IPS-NIHi7 (cell line): ENCODE measurements around the gene OR14J1.
"Not testable (repeated sequence)": the region's sequence is repeated elsewhere in the genome, so short reads cannot be mapped to it uniquely, and the experiment has no call there.

Experiments used
- DNase-seq: peaks from one replicate; pipeline ENCODE4 v3.0.0; 2012; ENCODE audit warnings: mixed read lengths; ENCODE audit errors: extremely low spot score

Gene OR14J1, protein sequence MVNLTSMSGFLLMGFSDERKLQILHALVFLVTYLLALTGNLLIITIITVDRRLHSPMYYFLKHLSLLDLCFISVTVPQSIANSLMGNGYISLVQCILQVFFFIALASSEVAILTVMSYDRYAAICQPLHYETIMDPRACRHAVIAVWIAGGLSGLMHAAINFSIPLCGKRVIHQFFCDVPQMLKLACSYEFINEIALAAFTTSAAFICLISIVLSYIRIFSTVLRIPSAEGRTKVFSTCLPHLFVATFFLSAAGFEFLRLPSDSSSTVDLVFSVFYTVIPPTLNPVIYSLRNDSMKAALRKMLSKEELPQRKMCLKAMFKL

DNA sequence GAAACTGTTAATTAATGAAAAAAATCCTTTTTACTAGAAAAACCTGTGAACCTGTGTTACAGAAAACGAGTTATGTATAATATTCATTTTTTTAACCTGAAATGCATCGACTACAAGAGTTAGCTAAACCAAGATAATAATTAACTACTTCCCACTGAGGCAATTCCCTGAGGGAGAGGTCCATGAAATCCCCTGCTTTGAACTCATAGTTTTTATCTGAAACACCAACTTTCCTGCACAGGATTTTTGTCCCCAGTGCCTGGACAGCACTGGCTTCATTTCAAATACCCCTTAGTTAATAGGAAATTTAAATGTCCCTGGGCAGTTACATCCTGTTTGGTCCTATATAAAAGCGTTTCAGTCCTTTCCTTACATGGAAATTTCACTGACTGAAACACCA, at the start of gene OR14J1:
OR14J1 (plus strand) TSS at position 386 of the 400 bp plus-strand sequence. CDS start 4,989 bp downstream, outside the sequence.
- no peak for DNase-seq

- no peak for DNase-seq
Observed at GRCh38 chr6:29251736-29252135, 49.8 kb upstream of the OR14J1 start.

GRCh38 chr6:29255530-29255929, 46.0 kb upstream of the OR14J1 start:
- no peak for DNase-seq

DNA sequence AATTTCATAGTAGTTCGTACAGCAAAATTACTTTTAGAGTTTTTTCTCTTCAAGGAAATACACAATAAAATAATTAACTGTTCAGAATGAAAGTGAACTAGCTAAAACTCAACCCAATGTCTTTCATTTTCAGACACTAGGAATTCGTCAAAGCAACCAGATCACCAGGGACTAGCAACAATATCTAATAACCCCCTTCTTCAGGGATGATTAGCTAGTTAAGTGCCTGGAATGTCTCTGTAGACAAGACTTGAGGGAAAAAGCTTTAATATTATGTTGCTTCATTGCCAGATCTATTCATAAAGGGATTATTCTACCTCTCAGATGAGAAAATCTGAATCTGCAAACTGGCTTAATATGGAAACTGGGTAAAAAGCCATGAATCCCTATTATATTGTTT, 41.8 kb upstream of the OR14J1 start:
- no peak for DNase-seq

GRCh38 chr6:29263001-29263400, 38.5 kb upstream of the OR14J1 start:
- DNase-seq, result no peak

- DNase-seq, result no peak
Observed at GRCh38 chr6:29294499-29294914, 7.0 kb upstream of the OR14J1 start.

DNA sequence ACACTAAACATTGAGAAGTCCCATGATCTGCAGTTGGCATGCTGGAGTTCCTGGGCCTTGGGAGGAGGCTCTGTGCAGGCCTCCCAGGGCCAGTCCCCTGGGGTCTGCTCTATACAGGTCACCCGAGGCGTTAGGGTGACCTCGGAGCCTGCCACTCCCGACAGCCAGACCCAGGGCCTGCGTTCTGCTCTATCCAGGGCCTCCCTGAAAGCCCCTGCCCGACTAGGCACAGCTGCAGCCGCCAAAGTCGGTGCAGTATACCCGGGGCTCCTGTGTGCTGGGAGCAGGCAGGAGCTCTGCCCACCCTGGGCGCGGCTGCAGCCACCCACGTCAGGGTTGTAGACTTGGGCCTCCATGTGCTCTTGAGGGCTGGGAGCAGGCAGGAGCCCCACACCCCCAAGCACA, 6.3 kb upstream of the OR14J1 start:
- DNase-seq, result no peak

- DNase-seq, result no peak
Observed at GRCh38 chr6:29295623-29296022, 5.9 kb upstream of the OR14J1 start.

GRCh38 chr6:29319931-29320330, 18.4 kb downstream of the OR14J1 start:
- no peak for DNase-seq

- DNase-seq, result not testable (repeated sequence)
Observed at GRCh38 chr6:29323332-29323731, 21.8 kb downstream of the OR14J1 start.

DNA sequence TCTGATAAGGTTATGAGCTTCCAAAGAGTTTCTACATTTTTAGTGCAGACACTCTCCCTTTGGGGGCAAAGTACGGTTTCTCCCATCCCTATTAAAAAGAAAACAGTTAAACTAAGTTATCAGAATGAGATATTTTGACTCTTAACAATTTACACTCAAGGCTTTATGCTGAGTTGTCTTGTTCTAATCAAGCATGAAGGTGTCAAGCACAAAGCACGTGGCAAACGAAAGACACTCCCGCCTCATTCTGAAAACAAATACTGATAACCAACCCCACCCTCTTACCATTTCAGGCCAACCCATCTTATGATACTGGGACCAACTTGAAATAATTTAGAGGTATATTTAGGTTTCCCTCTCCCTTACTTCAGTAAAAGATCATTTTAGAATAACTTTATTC, 24.3 kb downstream of the OR14J1 start:
- no peak for DNase-seq

DNA sequence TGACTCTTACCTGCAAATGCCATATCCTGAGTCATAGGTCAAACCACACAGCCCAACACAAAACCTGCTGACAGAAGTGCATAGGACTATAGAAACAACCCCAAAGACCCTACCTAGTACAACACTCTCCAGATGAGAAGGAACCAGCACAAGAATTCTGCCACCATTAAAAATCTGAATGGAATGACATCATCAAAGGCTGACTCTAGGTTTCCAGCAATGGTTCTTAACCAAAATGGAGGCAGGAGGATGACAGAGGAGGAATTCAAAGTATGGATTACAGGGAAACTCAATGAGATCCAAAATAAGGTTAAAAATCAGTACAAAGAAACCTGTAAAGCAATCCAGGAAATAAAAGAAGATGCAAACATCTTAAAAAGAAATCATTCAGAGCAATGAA, 31.2 kb downstream of the OR14J1 start:
- no peak for DNase-seq

- no peak for DNase-seq
Observed at GRCh38 chr6:29336269-29336668, 34.8 kb downstream of the OR14J1 start.

GRCh38 chr6:29345380-29345779, 43.9 kb downstream of the OR14J1 start:
- no peak for DNase-seq

DNA sequence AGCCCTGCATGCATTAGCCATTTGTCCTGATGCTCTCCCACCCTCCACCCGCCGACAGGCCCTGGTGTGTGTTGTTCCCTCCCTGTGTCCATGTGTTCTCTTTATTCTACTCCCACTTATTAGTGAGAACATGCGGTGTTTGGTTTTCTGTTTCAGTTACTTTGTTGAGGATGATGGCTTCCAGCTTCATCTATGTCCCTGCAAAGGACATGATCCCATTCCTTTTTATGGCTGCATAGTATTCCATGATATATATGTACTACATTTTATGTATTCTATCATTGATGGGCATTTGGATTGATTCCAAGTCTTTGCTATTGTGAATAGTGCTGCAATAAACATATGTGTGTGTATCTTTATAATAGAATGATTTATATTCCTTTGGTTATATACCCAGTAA, 47.8 kb downstream of the OR14J1 start:
- not testable (repeated sequence) for DNase-seq

DNA sequence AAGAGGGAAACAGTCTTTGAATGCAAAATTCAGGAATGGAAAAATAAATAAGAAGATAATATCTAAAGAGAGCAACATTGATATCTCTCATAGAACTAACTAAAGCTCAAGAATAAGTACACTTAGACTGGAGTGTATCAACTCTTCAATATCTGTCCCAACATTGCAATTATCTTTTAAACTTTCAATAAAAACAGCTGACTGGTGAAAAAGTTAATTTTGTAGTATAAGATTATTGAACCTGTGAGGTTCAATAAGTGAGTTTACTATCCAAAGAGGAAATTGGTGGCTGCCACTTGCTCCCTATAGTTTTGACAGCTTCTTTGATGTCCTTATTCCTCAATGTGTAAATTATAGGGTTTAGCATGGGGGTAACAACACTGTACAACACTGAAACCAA, 53.5 kb downstream of the OR14J1 start:
- no peak for DNase-seq

- peak; percentile 12 for DNase-seq
Observed at GRCh38 chr6:29355603-29356002, 54.1 kb downstream of the OR14J1 start.
